Measurements from ENCODE around the gene RPS6KC1. TPM values are rescaled to one million over a fixed set of nuclear protein-coding genes. Genes with fewer than 3 reads are reported as not detected.

The RPS6KC1 gene
- total RNA-seq, 1 donor = 35.1 TPM

GRCh38 chr1:213104604-213105003 is 53.6 kb downstream of the RPS6KC1 start:
- TF ChIP-seq, protein P1, sequence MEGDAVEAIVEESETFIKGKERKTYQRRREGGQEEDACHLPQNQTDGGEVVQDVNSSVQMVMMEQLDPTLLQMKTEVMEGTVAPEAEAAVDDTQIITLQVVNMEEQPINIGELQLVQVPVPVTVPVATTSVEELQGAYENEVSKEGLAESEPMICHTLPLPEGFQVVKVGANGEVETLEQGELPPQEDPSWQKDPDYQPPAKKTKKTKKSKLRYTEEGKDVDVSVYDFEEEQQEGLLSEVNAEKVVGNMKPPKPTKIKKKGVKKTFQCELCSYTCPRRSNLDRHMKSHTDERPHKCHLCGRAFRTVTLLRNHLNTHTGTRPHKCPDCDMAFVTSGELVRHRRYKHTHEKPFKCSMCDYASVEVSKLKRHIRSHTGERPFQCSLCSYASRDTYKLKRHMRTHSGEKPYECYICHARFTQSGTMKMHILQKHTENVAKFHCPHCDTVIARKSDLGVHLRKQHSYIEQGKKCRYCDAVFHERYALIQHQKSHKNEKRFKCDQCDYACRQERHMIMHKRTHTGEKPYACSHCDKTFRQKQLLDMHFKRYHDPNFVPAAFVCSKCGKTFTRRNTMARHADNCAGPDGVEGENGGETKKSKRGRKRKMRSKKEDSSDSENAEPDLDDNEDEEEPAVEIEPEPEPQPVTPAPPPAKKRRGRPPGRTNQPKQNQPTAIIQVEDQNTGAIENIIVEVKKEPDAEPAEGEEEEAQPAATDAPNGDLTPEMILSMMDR (IDR thresholded peaks at IDR 0.05; ENCODE audit: extremely low read depth, low read depth, low read length) = no peak
- Histone ChIP-seq H2AFZ (ENCODE audit: low read length) (no peak overlapping the region), H4K20me1 (ENCODE audit: insufficient read depth, low read length) (no peaks in the 10 kb centered on the region), H3K9me3 (ENCODE audit: low read depth, low read length) (no peaks in the 10 kb centered on the region), H3K4me3 (ENCODE audit: insufficient read depth, low read length) (no peak overlapping the region), H3K4me2 (ENCODE audit: insufficient read depth, low read length) (no peak overlapping the region), H3K27me3 (ENCODE audit: insufficient read depth, low read length) (no peaks in the 10 kb centered on the region), H3K36me3 (ENCODE audit: insufficient read depth, low read length) (peaks cover 10% of the 10 kb centered on the region), H3K27ac (ENCODE audit: low read depth, low read length) (no peak overlapping the region), H3K79me2 (ENCODE audit: insufficient read depth, low read length) (peaks cover 22% of the 10 kb centered on the region), H3K4me1 (ENCODE audit: insufficient read depth, low read length) (no peaks in the 10 kb centered on the region)
- no peak for DNase-seq (ENCODE audit: insufficient read length, low spot score, missing footprints)

GRCh38 chr1:213106298-213106697 is 55.3 kb downstream of the RPS6KC1 start:
- TF ChIP-seq, protein P1 (IDR thresholded peaks at IDR 0.05; ENCODE audit: extremely low read depth, low read depth, low read length) = no peak
- Histone ChIP-seq H3K9me3 (ENCODE audit: low read depth, low read length) (no peaks in the 10 kb centered on the region), H3K36me3 (ENCODE audit: insufficient read depth, low read length) (peaks cover 10% of the 10 kb centered on the region), H3K27ac (ENCODE audit: low read depth, low read length) (no peak overlapping the region), H3K4me3 (ENCODE audit: insufficient read depth, low read length) (no peak overlapping the region), H2AFZ (ENCODE audit: low read length) (no peak overlapping the region), H3K79me2 (ENCODE audit: insufficient read depth, low read length) (peaks cover 34% of the 10 kb centered on the region), H3K27me3 (ENCODE audit: insufficient read depth, low read length) (no peaks in the 10 kb centered on the region), H4K20me1 (ENCODE audit: insufficient read depth, low read length) (no peaks in the 10 kb centered on the region), H3K4me1 (ENCODE audit: insufficient read depth, low read length) (no peaks in the 10 kb centered on the region), H3K4me2 (ENCODE audit: insufficient read depth, low read length) (no peak overlapping the region)
- DNase-seq (ENCODE audit: insufficient read length, low spot score, missing footprints) = no peak

DNA sequence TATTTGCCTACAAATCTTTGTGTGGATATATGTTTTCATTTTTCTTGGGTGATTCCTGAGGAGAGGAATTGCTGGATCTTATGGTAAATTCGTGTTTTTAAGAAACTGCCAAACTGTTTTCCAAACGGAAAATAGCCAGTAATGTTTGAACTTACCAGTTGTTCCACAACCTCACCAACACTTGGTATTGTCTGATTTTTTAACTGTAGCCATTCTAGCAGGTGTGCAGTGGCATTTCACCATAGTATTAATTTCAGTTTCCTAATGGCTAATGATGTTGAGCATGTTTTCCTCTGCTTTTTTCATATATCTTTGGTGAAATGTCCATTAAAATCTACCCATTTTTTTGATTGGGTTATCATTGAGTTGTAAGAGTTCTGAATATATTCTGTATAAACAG is 56.6 kb downstream of the RPS6KC1 start:
- no peak for DNase-seq (ENCODE audit: insufficient read length, low spot score, missing footprints)
- no peak overlapping the region for H3K4me2 ChIP-seq (ENCODE audit: insufficient read depth, low read length)
- TF ChIP-seq, protein P1 (IDR thresholded peaks at IDR 0.05; ENCODE audit: extremely low read depth, low read depth, low read length) = no peak
- H3K36me3 ChIP-seq (ENCODE audit: insufficient read depth, low read length) = peaks cover 10% of the 10 kb centered on the region
- no peak overlapping the region for H2AFZ ChIP-seq (ENCODE audit: low read length)
- no peak overlapping the region for H3K27ac ChIP-seq (ENCODE audit: low read depth, low read length)
- H3K4me1 ChIP-seq (ENCODE audit: insufficient read depth, low read length) = no peaks in the 10 kb centered on the region
- H3K27me3 ChIP-seq (ENCODE audit: insufficient read depth, low read length) = no peaks in the 10 kb centered on the region
- H4K20me1 ChIP-seq (ENCODE audit: insufficient read depth, low read length) = peaks cover 2% of the 10 kb centered on the region
- H3K79me2 ChIP-seq (ENCODE audit: insufficient read depth, low read length) = peaks cover 33% of the 10 kb centered on the region
- H3K4me3 ChIP-seq (ENCODE audit: insufficient read depth, low read length) = no peak overlapping the region
- no peaks in the 10 kb centered on the region for H3K9me3 ChIP-seq (ENCODE audit: low read depth, low read length)

DNA sequence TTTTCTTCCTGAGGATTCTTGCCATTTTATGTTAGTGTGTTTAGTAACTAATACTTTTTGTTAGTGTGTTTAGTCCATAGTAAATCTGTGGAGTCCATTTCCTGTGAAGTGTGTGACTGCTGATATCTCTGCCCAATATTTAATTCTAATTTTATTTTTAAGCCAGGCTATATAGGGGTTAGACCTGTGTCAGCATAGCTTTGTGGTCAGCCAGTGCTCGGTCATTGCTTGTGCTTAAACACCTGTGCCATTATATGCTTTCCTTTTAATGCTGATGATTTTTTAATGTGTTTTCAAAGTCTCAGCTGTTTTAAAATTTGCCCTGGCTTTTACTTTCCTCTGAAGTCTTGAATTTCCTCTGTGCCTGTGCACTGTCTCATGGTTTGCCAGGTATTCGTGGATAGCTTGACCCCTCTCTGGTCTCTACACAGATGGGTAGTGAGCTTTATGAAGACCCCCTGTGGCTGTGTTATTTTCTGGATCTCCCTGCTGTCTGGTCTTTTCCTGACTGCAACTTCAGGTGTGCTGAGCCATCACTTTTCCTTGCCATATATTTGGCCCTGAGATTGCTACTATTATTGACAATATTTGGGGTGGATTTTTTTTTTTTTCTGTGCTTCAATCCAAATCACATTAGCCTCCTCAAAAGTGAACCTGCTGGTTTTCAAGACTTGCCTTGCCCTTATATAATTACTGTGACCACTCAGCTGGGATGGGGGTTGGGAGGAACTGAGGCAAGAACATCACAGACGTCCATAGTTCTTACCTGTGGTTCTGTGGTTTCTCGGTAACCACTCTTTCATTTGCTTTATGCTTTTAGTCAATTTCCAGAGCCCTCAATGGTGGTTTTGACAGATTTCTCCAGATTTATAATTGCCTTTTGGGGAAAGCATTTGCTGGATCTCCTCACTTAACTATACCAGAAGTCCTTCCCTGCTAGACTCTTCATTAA is 59.6 kb downstream of the RPS6KC1 start:
- Histone ChIP-seq H3K27ac (ENCODE audit: low read depth, low read length) (no peak overlapping the region), H4K20me1 (ENCODE audit: insufficient read depth, low read length) (peaks cover 2% of the 10 kb centered on the region), H3K9me3 (ENCODE audit: low read depth, low read length) (no peaks in the 10 kb centered on the region), H3K27me3 (ENCODE audit: insufficient read depth, low read length) (no peaks in the 10 kb centered on the region), H2AFZ (ENCODE audit: low read length) (no peak overlapping the region), H3K79me2 (ENCODE audit: insufficient read depth, low read length) (peaks cover 31% of the 10 kb centered on the region), H3K4me1 (ENCODE audit: insufficient read depth, low read length) (no peaks in the 10 kb centered on the region), H3K4me3 (ENCODE audit: insufficient read depth, low read length) (no peak overlapping the region), H3K36me3 (ENCODE audit: insufficient read depth, low read length) (peaks cover 10% of the 10 kb centered on the region), H3K4me2 (ENCODE audit: insufficient read depth, low read length) (no peak overlapping the region)
- no peak for DNase-seq (ENCODE audit: insufficient read length, low spot score, missing footprints)
- TF ChIP-seq, protein P1 (IDR thresholded peaks at IDR 0.05; ENCODE audit: extremely low read depth, low read depth, low read length) = no peak

Data from osteoblast (primary cell).